Kasumi-1 (cell line): ENCODE data around the gene CRYBG2.
"Not testable (repeated sequence)": the region's sequence is repeated elsewhere in the genome, so short reads cannot be mapped to it uniquely, and the experiment has no call there.

Experiments used
- DNase-seq, 2 experiments: peaks; one replicate each; lab custom pipeline; 2025; lab: John Stamatoyannopoulos, UW

CRYBG2 gene, protein sequence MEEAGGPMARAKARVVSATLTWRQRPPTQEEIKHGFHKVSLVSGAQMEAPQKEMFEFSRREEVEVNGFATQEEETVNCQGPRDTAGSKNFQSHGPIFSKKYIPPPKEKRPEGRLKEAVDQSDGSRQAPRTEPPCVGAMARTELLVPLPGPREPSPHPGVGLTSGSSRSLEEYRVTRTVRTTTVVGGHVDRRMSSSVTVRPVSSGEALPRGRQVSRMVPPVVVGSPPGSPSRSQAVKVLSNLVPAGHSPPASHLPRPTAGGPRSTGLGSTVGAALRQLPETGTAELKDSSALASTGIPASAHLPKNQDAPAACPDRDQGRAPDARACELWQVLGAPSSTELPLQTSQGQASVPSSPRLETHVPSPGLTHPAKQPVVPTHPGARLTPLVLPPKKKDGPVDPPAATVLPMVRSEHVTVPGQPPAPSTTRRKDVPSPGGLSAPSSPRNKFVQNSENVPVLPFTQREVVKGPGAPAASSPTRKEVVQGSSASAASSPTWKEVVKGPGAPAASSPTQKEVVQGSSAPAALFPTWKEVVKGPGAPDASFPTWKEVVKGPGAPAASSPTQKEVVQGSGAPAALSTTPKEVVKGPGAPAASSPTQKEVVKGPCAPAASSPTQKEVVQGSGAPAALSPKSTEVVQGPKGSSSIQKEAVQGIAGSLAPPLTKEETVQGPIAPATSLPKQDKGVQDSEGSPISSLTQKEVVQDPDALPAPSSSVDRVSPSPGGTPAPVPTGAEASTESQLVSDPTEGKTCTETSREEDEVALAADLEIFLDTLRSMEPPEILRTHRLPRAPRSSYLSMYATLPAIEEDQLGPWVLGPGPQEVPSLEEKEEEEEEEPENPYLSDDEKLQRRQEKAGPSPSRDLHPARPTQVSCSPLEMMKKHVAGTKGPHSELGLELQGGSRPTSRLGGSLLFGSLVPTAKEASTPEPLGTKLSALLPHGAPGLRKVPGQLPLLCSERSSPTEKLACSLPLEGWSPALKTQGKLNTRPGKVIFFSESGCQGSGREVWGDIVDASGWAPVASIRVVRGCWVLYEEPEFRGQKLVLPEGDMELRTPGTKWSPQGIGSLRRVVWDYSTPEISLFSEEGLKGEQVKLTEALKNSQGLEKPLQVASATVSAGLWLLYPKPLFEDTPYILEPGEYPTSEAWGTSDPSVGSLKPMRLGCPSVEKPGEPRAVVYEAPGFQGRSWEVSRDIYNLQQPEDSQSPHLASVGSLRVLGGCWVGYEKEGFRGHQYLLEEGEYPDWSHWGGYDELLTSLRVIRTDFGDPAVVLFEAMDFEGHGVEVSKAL (N-terminal part only)

GRCh38 chr1:26353976-26354820 lies at the start of gene CRYBG2:
CRYBG2 (minus strand) TSS chr1:26354130; CDS start chr1:26346657, 7,473 bp downstream.
- no peak for DNase-seq

DNA sequence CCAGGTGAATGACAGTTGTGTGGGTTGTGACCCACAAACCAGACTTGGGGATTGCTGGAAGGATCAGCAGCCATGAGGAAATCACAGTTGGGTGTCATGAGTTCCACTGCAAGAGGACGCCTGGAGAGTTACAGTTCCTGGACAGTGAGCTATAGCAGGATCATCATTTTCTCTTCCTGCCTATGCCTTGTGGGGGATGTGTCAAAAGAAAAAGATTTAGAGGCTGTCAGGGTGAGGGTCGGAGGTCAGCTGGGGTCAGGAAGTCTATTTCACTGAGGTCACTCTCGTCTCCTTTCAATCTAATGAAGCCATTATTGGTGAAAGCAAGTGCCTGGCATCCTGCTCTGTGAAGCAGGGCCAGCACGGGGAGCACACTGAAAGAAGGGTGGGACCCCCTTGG lies 49.7 kb upstream of the CRYBG2 start:
- no peak for DNase-seq

DNA sequence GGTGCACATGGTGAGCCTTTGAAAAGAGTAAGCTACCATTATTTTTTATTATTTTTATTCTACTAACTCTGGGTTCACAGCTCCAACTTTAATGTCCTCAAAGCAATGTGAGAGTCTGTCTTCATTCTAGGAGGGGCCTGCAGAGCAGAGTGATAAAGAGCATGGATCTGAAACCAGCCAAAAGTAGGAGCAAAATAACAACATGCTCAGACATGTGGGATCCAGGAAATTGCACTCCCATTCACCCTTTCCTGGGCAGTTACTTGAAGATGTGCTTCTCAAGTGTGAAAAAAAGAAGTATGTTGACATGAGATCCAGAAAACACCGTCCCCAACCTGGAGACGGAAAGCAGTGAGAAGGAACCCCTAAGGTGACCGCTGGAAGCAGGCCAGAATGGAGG lies 48.0 kb upstream of the CRYBG2 start:
- DNase-seq = no peak

GRCh38 chr1:26399034-26399433 lies 45.1 kb upstream of the CRYBG2 start:
- DNase-seq = no peak

- DNase-seq = no peak
Observed at GRCh38 chr1:26395754-26396153, 41.8 kb upstream of the CRYBG2 start.

DNA sequence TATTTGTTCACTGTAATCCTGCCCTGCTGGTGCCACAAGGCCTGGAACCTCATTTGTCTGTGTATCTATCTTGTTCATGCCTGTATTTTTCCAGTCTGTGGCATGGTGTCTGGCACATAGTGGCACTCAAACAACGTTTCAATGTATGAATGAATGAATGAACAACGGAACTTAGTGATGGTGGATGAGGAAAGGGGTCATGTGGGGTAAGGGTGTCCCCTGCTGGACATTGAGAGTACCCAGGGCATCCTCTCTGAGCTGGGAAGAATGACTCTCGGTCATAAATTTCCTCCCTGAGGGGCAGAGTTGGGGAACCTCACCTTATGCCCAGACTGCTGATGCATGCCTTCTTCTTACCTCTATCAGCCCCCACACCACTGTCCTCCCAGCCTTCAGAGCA lies 37.5 kb upstream of the CRYBG2 start:
- peak; percentile 30 to 38 for DNase-seq

DNA sequence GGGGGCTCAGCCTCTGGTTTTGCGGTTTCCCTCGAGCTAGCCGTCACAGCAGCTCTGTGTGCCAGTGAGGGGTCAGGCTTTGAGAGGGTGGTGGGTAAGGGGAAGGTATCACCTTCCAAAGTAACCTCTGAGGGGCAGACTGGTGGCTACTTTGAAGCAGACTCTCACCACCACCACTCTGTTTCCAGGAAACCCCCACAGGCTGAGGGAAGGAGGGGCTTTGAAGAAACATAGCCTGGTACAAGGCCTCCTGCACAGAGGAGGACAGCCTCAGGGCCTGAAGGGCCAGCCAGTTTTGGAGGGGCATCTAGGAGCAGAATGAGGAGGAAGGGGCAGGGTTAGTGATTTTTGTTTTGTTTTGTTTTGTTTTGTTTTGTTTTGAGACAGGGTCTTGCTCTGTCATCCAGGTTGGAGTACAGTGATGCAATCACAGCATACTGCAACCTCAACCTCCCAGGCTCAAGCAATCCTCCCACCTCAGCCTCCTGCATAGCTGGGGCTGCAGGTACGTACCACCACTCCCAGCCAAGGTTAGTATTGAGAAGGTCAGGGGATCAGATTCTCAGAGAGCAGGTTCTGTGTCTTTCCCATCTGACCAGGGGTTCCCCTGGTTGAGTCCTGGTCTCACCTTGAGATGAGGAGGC lies 35.8 kb upstream of the CRYBG2 start:
- no peak for DNase-seq

DNA sequence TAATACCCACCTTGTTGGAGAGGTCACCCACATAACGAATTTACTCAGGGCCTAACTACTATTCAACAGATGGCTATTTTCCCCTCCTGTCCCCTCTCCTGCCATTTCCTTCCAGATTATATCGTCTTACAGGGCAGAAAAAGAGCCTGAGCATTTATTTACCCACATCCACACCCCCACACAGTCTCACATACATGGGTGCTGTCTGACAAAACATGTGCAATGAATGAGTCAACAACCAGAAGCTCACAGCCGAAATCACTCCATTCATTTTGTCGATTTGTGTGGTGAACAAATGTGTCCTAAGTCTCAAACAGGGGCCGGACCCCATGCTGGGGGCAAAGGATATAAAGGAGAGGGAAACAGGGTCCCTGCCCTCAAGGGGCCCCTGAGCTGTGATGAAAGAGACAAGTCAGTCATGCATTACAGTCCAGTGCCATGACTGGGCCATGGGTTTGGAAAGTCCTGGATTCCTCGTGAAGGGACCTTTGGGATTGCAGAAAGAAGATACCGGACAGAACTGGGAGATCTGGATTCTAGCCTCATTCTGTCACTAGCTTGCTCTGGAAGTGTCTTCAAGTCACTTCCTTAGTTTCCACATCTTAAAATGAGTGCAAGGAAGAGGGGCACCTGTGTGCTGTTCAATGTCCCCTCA lies 35.0 kb upstream of the CRYBG2 start:
- no peak for DNase-seq

DNA sequence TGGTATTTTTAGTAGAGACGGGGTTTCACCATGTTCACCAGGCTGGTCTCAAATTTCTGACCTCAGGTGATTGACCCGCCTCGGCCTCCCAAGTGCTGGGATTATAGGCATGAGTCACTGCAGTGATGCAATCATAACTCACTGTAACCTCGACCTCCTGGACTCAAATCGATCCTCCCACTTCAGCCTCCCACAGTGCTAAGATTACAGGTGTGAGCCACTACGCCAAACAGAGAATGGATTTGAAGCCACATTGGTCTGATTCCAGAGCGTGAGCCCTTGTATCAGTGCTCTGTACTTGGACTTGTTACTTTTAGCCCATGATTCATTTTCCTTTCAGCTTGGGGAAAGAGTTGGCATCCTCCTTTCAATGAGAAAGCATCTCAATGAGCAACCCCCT lies 33.5 kb upstream of the CRYBG2 start:
- no peak for DNase-seq

DNA sequence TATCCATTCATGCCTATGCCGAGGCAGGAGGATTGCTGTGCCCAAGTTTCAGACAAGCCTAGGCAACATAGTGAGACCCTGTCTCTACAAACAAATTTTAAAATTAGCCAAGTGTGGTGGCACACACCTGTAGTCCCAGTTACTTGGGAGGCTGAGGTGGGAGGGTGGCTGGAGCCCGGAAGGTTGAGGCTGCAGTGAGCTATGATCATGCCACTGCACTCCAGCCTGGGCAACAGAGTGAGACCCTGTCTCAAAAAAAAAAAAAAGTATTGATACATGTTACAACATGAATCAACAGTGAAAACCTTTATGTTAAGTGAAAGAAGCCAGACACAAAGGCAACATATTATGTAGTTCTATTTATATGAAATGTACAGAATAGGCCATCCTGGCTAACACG lies 31.1 kb upstream of the CRYBG2 start:
- not testable (repeated sequence) for DNase-seq

GRCh38 chr1:26384076-26384475 lies 30.1 kb upstream of the CRYBG2 start:
- no peak for DNase-seq

GRCh38 chr1:26378879-26379251 lies 24.9 kb upstream of the CRYBG2 start:
- no peak for DNase-seq

GRCh38 chr1:26378088-26378878 lies 24.4 kb upstream of the CRYBG2 start:
- DNase-seq = peak; percentile 83 to 88

DNA sequence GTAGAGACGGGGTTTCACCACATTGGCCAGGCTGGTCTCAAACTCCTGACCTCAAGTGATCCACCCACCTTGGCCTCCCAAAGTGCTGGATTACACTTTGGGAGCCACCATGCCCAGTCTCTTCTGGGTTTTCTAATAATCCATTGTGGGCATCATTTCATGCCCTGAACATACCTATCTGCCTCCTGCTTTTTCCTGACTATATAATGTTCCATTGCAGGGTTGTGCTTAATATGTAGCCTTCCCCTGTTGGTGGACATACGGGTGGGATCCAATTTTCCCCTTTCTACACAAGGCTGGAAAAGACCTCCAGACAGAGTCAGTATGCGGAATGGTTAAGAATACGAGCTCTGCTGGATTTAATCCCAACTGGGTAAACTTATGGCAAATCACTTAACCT lies 22.1 kb upstream of the CRYBG2 start:
- DNase-seq = no peak

GRCh38 chr1:26375081-26375480 lies 21.2 kb upstream of the CRYBG2 start:
- peak; percentile 32 to 45 for DNase-seq

GRCh38 chr1:26374361-26374760 lies 20.4 kb upstream of the CRYBG2 start:
- DNase-seq = not testable (repeated sequence)

- DNase-seq = no peak
Observed at GRCh38 chr1:26373789-26374188, 19.9 kb upstream of the CRYBG2 start.

DNA sequence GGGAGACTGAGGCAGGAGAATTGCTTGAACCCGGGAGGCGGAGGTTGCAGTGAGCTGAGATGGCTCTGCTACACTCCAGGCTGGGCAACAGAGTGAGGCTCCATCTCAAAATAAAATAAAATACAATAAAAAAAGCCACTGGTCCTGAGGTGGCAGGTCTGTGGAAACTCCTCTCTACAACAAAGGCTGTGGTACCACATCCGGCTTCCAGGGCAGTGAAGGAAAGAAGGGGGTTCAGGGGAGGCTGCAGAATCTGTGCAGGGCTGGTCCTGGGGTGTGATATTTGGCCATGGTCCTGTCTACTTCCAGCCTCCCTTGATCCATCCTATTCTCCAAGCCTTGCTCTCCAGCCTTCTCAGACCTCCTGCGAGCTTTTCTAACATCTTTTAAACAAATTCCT lies 19.4 kb upstream of the CRYBG2 start:
- DNase-seq = no peak

- DNase-seq = not testable (repeated sequence)
Observed at GRCh38 chr1:26372611-26373010, 18.7 kb upstream of the CRYBG2 start, which contains the start of gene ZNF683. ZNF683 (minus strand) TSS chr1:26372750; CDS start chr1:26368571, 4,179 bp downstream.
